ENCODE data around the gene FYN.

FYN gene

GRCh38 chr6:111850295-111850937 lies 22.8 kb downstream of the FYN start:
- peak overlapping the region; percentile 35 for H3K4me3 Mint-ChIP-seq

DNA sequence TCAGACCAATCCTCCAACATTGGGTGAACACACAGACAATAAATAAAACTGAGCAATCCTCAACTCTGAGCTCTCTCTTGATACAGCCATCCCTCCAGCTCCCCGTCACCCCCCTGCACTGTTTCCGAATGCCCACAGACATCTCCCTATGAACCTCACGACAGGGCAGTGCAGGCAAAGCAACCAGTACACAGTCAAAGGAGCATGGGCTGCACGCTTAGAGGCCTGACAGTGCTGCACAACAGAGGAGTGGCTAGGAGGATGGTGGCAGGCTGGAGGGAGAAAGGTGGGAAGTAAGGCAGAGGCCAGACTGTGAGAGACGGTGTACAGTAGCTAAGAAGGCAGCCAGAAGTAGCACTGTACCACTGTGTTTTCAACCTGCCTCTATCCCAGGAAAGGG lies 24.0 kb downstream of the FYN start:
- Mint-ChIP-seq H3K9me3 (no peaks in the 10 kb centered on the region), H3K27me3 (no peaks in the 10 kb centered on the region), H3K4me1 (ENCODE audit: low read depth) (peaks cover 56% of the 10 kb centered on the region), H3K4me3 (peak overlapping the region; percentile 4), H3K27ac (peak overlapping the region; percentile 88), H3K36me3 (ENCODE audit: low read depth) (peaks cover 93% of the 10 kb centered on the region)
- DNase-seq, result no peak

More at GRCh38 chr6:111850295-111850937, 22.8 kb downstream of the FYN start:
- H3K9me3 Mint-ChIP-seq, result no peaks in the 10 kb centered on the region
- peak overlapping the region; percentile 88 for H3K27ac Mint-ChIP-seq
- no peaks in the 10 kb centered on the region for H3K27me3 Mint-ChIP-seq
- peaks cover 90% of the 10 kb centered on the region for H3K36me3 Mint-ChIP-seq (ENCODE audit: low read depth)
- no peak for DNase-seq
- peaks cover 67% of the 10 kb centered on the region for H3K4me1 Mint-ChIP-seq (ENCODE audit: low read depth)

GRCh38 chr6:111848262-111848812 lies 24.9 kb downstream of the FYN start:
- DNase-seq, result no peak
- Mint-ChIP-seq H3K4me3 (no peak overlapping the region), H3K27ac (no peak overlapping the region)

GRCh38 chr6:111846492-111847409 lies 26.5 kb downstream of the FYN start:
- Mint-ChIP-seq H3K36me3 (ENCODE audit: low read depth) (peaks cover 69% of the 10 kb centered on the region), H3K9me3 (no peaks in the 10 kb centered on the region), H3K27me3 (no peaks in the 10 kb centered on the region), H3K4me3 (no peak overlapping the region), H3K4me1 (ENCODE audit: low read depth) (peaks cover 30% of the 10 kb centered on the region), H3K27ac (no peak overlapping the region)
- no peak for DNase-seq

More at GRCh38 chr6:111848262-111848812, 24.9 kb downstream of the FYN start:
- Mint-ChIP-seq H3K9me3 (no peaks in the 10 kb centered on the region), H3K27me3 (no peaks in the 10 kb centered on the region), H3K36me3 (ENCODE audit: low read depth) (peaks cover 85% of the 10 kb centered on the region), H3K4me1 (ENCODE audit: low read depth) (peaks cover 46% of the 10 kb centered on the region)

DNA sequence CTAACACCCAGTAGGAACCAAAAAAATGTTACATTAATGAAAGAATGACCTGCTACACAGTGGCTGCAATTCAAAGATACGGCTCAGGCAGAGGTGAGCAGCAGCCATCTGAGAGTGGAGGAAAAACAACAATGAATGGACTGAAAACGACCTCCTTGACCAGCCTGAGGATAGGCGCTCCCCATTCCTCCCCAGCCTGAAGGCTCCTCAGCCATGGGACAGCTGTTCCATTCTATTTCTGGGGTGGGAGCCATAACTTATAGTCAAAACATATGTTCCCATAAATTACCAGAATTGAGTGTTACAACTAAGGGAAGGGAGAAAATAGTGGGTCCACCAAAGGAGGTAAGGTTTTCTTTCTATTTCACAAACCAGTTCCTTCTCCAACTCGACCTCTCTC lies 27.2 kb downstream of the FYN start:
- H3K36me3 Mint-ChIP-seq (ENCODE audit: low read depth), result peaks cover 63% of the 10 kb centered on the region
- DNase-seq, result no peak
- H3K27ac Mint-ChIP-seq, result no peak overlapping the region
- peaks cover 23% of the 10 kb centered on the region for H3K4me1 Mint-ChIP-seq (ENCODE audit: low read depth)
- no peak overlapping the region for H3K4me3 Mint-ChIP-seq
- no peaks in the 10 kb centered on the region for H3K27me3 Mint-ChIP-seq
- H3K9me3 Mint-ChIP-seq, result no peaks in the 10 kb centered on the region

DNA sequence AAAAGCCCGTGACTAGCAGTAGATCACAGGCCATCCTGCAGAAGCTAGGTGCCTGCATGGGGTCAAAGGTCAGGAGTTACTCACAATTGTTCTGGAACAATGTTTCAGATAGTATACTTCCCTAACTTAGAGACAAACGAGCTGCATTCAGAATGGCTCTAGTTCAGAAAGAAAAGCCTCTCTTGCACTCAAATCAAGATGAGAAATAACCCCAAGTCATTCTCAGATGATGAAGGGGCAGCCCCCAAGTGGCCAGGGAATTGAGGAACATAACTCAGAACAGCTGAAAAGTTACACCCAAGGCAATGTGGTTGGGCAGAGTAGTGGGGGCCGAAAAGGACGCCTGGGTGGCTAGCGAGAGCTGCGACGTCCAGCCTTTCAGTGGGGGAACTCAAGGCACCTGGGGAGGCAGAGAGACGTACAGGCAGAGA lies 27.8 kb downstream of the FYN start:
- Mint-ChIP-seq H3K27ac (no peak overlapping the region), H3K4me3 (no peak overlapping the region), H3K9me3 (no peaks in the 10 kb centered on the region), H3K4me1 (ENCODE audit: low read depth) (peaks cover 17% of the 10 kb centered on the region), H3K36me3 (ENCODE audit: low read depth) (peaks cover 56% of the 10 kb centered on the region), H3K27me3 (no peaks in the 10 kb centered on the region)
- DNase-seq, result no peak

GRCh38 chr6:111844921-111845320 lies 28.3 kb downstream of the FYN start:
- Mint-ChIP-seq H3K27me3 (no peaks in the 10 kb centered on the region), H3K4me3 (no peak overlapping the region), H3K27ac (no peak overlapping the region), H3K4me1 (ENCODE audit: low read depth) (peaks cover 12% of the 10 kb centered on the region), H3K36me3 (ENCODE audit: low read depth) (peaks cover 51% of the 10 kb centered on the region), H3K9me3 (no peaks in the 10 kb centered on the region)
- no peak for DNase-seq

- Mint-ChIP-seq H3K27ac (no peak overlapping the region), H3K4me1 (ENCODE audit: low read depth) (peaks cover 6% of the 10 kb centered on the region), H3K36me3 (ENCODE audit: low read depth) (peaks cover 46% of the 10 kb centered on the region), H3K27me3 (no peaks in the 10 kb centered on the region), H3K9me3 (no peaks in the 10 kb centered on the region), H3K4me3 (no peak overlapping the region)
- no peak for DNase-seq
Observed at GRCh38 chr6:111844376-111844775, 28.9 kb downstream of the FYN start.

- no peaks in the 10 kb centered on the region for H3K4me1 Mint-ChIP-seq (ENCODE audit: low read depth)
- H3K27me3 Mint-ChIP-seq, result no peaks in the 10 kb centered on the region
- no peak overlapping the region for H3K4me3 Mint-ChIP-seq
- DNase-seq, result no peak
- H3K27ac Mint-ChIP-seq, result no peak overlapping the region
- H3K36me3 Mint-ChIP-seq (ENCODE audit: low read depth), result peaks cover 40% of the 10 kb centered on the region
- no peaks in the 10 kb centered on the region for H3K9me3 Mint-ChIP-seq
Observed at GRCh38 chr6:111843347-111844147, 29.7 kb downstream of the FYN start.

DNA sequence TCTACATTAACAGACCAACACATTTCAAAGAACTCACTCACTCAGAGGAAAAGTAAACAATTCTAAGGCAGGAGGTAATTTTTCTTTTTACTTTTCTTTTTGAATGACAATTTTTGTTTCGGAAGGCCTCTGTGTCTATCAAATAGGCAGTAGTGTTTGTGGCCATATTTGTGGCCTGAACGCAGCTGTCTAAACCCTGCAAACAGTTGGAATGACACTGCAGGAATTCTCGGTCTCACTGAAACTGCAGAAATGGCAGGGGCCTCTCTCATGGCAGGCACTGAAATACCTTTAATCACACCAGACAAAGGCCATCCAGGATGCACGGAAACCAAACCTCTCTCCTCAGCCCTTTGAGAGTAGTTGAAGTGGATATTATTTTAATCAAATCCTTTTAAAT lies 30.4 kb downstream of the FYN start:
- no peak for DNase-seq
- Mint-ChIP-seq H3K4me1 (ENCODE audit: low read depth) (no peaks in the 10 kb centered on the region), H3K36me3 (ENCODE audit: low read depth) (peaks cover 39% of the 10 kb centered on the region)

GRCh38 chr6:111842271-111842822 lies 30.9 kb downstream of the FYN start:
- no peaks in the 10 kb centered on the region for H3K9me3 Mint-ChIP-seq
- peaks cover 37% of the 10 kb centered on the region for H3K36me3 Mint-ChIP-seq (ENCODE audit: low read depth)
- no peak overlapping the region for H3K27ac Mint-ChIP-seq
- H3K27me3 Mint-ChIP-seq, result no peaks in the 10 kb centered on the region
- no peak overlapping the region for H3K4me3 Mint-ChIP-seq
- no peak for DNase-seq
- no peaks in the 10 kb centered on the region for H3K4me1 Mint-ChIP-seq (ENCODE audit: low read depth)

More for the DNA sequence above, 30.4 kb downstream of the FYN start:
- Mint-ChIP-seq H3K9me3 (no peaks in the 10 kb centered on the region), H3K27ac (no peak overlapping the region), H3K4me3 (no peak overlapping the region), H3K27me3 (no peaks in the 10 kb centered on the region)

- Mint-ChIP-seq H3K4me1 (ENCODE audit: low read depth) (no peaks in the 10 kb centered on the region), H3K9me3 (no peaks in the 10 kb centered on the region), H3K4me3 (no peak overlapping the region), H3K36me3 (ENCODE audit: low read depth) (peaks cover 39% of the 10 kb centered on the region), H3K27me3 (no peaks in the 10 kb centered on the region), H3K27ac (no peak overlapping the region)
- DNase-seq, result no peak
Observed at GRCh38 chr6:111841822-111842221, 31.4 kb downstream of the FYN start.

- Mint-ChIP-seq H3K27ac (no peak overlapping the region), H3K4me3 (peak overlapping the region; percentile 15), H3K4me1 (ENCODE audit: low read depth) (peaks cover 8% of the 10 kb centered on the region), H3K9me3 (no peaks in the 10 kb centered on the region), H3K27me3 (no peaks in the 10 kb centered on the region), H3K36me3 (ENCODE audit: low read depth) (peaks cover 39% of the 10 kb centered on the region)
- no peak for DNase-seq
Observed at GRCh38 chr6:111840803-111841202, 32.4 kb downstream of the FYN start.
